Right atrium auricular region (tissue), 2 donors: ENCODE data around the gene GNG11. TPM values are rescaled to one million over a fixed set of nuclear protein-coding genes. Genes with fewer than 3 reads are reported as not detected.
"Not testable (repeated sequence)": the region's sequence is repeated elsewhere in the genome, so short reads cannot be mapped to it uniquely, and the experiment has no call there.

Experiments used
- DNase-seq: peaks from one replicate; pipeline ENCODE4 v3.0.0-alpha.2; 2019; ENCODE audit warnings: low spot score
- H3K27ac ChIP-seq, 2 donors: fragments of 200-600 bp; sonication (generic); 1 replicate in 1 of 2; 2 replicates in 1 of 2; pipeline ENCODE4 v1.5.1; 2016 to 2019
- H3K27me3 ChIP-seq, 2 donors: fragments of 200-600 bp; sonication (generic); one replicate each; pipeline versions ENCODE4 v1.5.1 to v1.6.0; 2017 to 2019
- H3K36me3 ChIP-seq: fragments of 200-600 bp; sonication (generic); one replicate; pipeline ENCODE4 v1.5.1; 2016
- H3K4me1 ChIP-seq, 2 donors: fragments of 200-600 bp; sonication (generic); one replicate each; pipeline versions ENCODE4 v1.5.1 to v1.6.0; 2017 to 2019
- H3K4me3 ChIP-seq, 2 donors: fragments of 200-600 bp; sonication (generic); 1 replicate in 1 of 2; 2 replicates in 1 of 2; pipeline ENCODE4 v1.5.1; 2017 to 2019; ENCODE audit warnings: mild to moderate bottlenecking in 1 of 2, moderate library complexity in 1 of 2
- H3K9me3 ChIP-seq, 2 donors: fragments of 200-600 bp; sonication (generic); one replicate each; pipeline ENCODE4 v1.5.1; 2019
- CTCF ChIP-seq, 2 donors: fragments of 200-600 bp; sonication (generic); IDR thresholded peaks; one replicate each; pipeline ENCODE4 v1.5.1; 2019; ENCODE audit warnings: antibody characterized with exemption in 2 of 2
- total RNA-seq, 2 donors: library from RNA; depleted of rRNA; stranded (reverse); fragments of >200 nt; gene quantifications; one replicate each; pipeline ENCODE4 v1.1.0, GENCODE V29; 2016

Gene GNG11
- total RNA-seq, 2 donors from 2014 or later, result 18.2 to 21.8 TPM

- Histone ChIP-seq H3K27me3 (no peaks in the 10 kb centered on the region), H3K27ac (peak overlapping the region in 1 of 2 donors; percentile 66), H3K36me3 (no peaks in the 10 kb centered on the region), H3K4me3 (no peak overlapping the region), H3K4me1 (peaks cover 0 to 9% of the 10 kb centered on the region in 2 donors), H3K9me3 (no peaks in the 10 kb centered on the region)
- DNase-seq, result no peak
- no peak for TF ChIP-seq CTCF (IDR thresholded peaks at IDR 0.05)
These were observed 6.9 kb upstream of the GNG11 start for GRCh38 chr7:93914581-93915066.

- H3K9me3 ChIP-seq, H3K4me3 ChIP-seq, H3K4me1 ChIP-seq, DNase-seq, H3K27me3 ChIP-seq, H3K36me3 ChIP-seq: not testable (repeated sequence)
- H3K27ac ChIP-seq, result peak overlapping the region in 1 of 2 donors; percentile 66
These were observed 6.2 kb upstream of the GNG11 start for GRCh38 chr7:93915206-93915842.

GRCh38 chr7:93915888-93916287 is 5.6 kb upstream of the GNG11 start:
- H3K27me3 ChIP-seq, H3K9me3 ChIP-seq, H3K4me3 ChIP-seq, DNase-seq, H3K4me1 ChIP-seq, H3K36me3 ChIP-seq: not testable (repeated sequence)
- peak overlapping the region in 1 of 2 donors; percentile 66 for H3K27ac ChIP-seq

- not testable (repeated sequence) for H3K4me1 ChIP-seq, DNase-seq, H3K4me3 ChIP-seq, H3K36me3 ChIP-seq, H3K27me3 ChIP-seq, H3K27ac ChIP-seq, H3K9me3 ChIP-seq
These were observed 5.2 kb upstream of the GNG11 start for GRCh38 chr7:93916315-93916714.

- TF ChIP-seq CTCF (IDR thresholded peaks at IDR 0.05), result no peak
- H3K36me3 ChIP-seq, result no peaks in the 10 kb centered on the region
- peak overlapping the region; percentile 88 to 91 for H3K27ac ChIP-seq
- no peak for DNase-seq
- H3K4me1 ChIP-seq, result peaks cover 0 to 22% of the 10 kb centered on the region in 2 donors
- H3K9me3 ChIP-seq, result no peaks in the 10 kb centered on the region
- H3K27me3 ChIP-seq, result no peaks in the 10 kb centered on the region
- peak overlapping the region; percentile 47 to 66 for H3K4me3 ChIP-seq
These were observed 896 bp upstream of the GNG11 start for GRCh38 chr7:93920496-93921182.

- Histone ChIP-seq H3K27ac (peak overlapping the region; percentile 88 to 91), H3K9me3 (no peaks in the 10 kb centered on the region), H3K4me1 (peaks cover 0 to 27% of the 10 kb centered on the region in 2 donors), H3K36me3 (peaks cover 3% of the 10 kb centered on the region), H3K27me3 (no peaks in the 10 kb centered on the region), H3K4me3 (peak overlapping the region; percentile 47 to 66)
- DNase-seq, result no peak
- TF ChIP-seq CTCF (IDR thresholded peaks at IDR 0.05), result no peak
These were observed 349 bp upstream of the GNG11 start for GRCh38 chr7:93921186-93921585.

GRCh38 chr7:93923296-93923695 is 1.8 kb downstream of the GNG11 start:
- H3K4me3 ChIP-seq, result peak overlapping the region; percentile 47 to 66
- H3K36me3 ChIP-seq, result peaks cover 12% of the 10 kb centered on the region
- DNase-seq, result no peak
- peak overlapping the region; percentile 88 to 91 for H3K27ac ChIP-seq
- no peaks in the 10 kb centered on the region for H3K9me3 ChIP-seq
- peaks cover 0 to 39% of the 10 kb centered on the region in 2 donors for H3K4me1 ChIP-seq
- no peaks in the 10 kb centered on the region for H3K27me3 ChIP-seq
- no peak for TF ChIP-seq CTCF (IDR thresholded peaks at IDR 0.05)
